K562 (cell line): Measurements from ENCODE around the gene EML1.

Source experiments
- CBFB ChIP-seq: sonication (generic); formaldehyde crosslinking; IDR thresholded peaks from 2 replicates; pipeline ENCODE4 v1.4.0; 2020; ENCODE audit warnings: mild to moderate bottlenecking, missing genetic modification reagents
- CTCF ChIP-seq, 3 experiments: IDR thresholded peaks in 2 of 3; conservative IDR thresholded peaks in 1 of 3; 2 replicates each; pipeline ENCODE4 v1.5.1; 2011 to 2012; ENCODE audit warnings: low read length in 3 of 3, mild to moderate bottlenecking in 3 of 3, control low read depth in 2 of 3, improper control_type of control experiment in 1 of 3, inconsistent platforms in 1 of 3, low read depth in 1 of 3, mixed read lengths in 1 of 3, moderate library complexity in 1 of 3; ENCODE audit not compliant: insufficient read depth in 2 of 3
- EP400 ChIP-seq: fragments of 450-650 bp; IDR thresholded peaks from 2 replicates; pipeline ENCODE4 v1.6.1; 2017; ENCODE audit warnings: antibody characterized with exemption, mild to moderate bottlenecking, moderate library complexity
- HNRNPLL ChIP-seq: fragments of 200-400 bp; formaldehyde crosslinking; IDR thresholded peaks from 2 replicates; pipeline ENCODE4 v1.6.1; 2017; ENCODE audit warnings: low read length, low read depth, mild to moderate bottlenecking; ENCODE audit not compliant: poor library complexity, severe bottlenecking
- KLF1 ChIP-seq: fragments of 450-650 bp; IDR thresholded peaks from 2 replicates; pipeline ENCODE4 v1.6.1; 2016; ENCODE audit warnings: missing genetic modification characterization, missing compliant biosample characterization

- TF ChIP-seq CTCF (IDR thresholded peaks at IDR 0.05 in 2 of 3, conservative IDR thresholded peaks at IDR 0.05 in 1 of 3; ENCODE audit: insufficient read depth in 2 of 3, low read depth in 1 of 3, low read length in 3 of 3) (no peak), CBFB (CRISPR knock-in tag) (no peak), EP400 (no peak), KLF1 (tag) (no peak), HNRNPLL (no peak)
These were observed 190.8 kb downstream of the EML1 start for GRCh38 chr14:99984036-99984435.
